Endothelial cell of umbilical vein (primary cell): ENCODE measurements around the gene AKAP8. TPM values are rescaled to one million over a fixed set of nuclear protein-coding genes. Genes with fewer than 3 reads are reported as not detected.

Experiments used
- BruUV-seq: library from RNA; stranded (reverse); fragments of 400-500 nt; replicated peaks from 2 replicates; lab custom pipeline; 2021; lab: Mats Ljungman, UMichigan
- CTCF ChIA-PET: fragments of 300-600, 350-600 bp; sonication (Branson Sonifier 250); formaldehyde crosslinking; loops from one replicate; lab custom pipeline; 2021; ENCODE audit warnings: antibody characterized with exemption, inconsistent platforms; lab: Charles Lee
- POLR2A ChIA-PET: fragments of 300-600, 350-600 bp; sonication (Branson Sonifier 250); formaldehyde crosslinking; loops from one replicate; lab custom pipeline; 2021; ENCODE audit warnings: antibody characterized with exemption, inconsistent platforms; lab: Charles Lee
- DNase-seq: peaks from one replicate; pipeline ENCODE4 v3.0.0-alpha.2; 2011; ENCODE audit warnings: low read depth, low spot score
- FAIRE-seq: peaks from 2 replicates; lab custom pipeline; 2011; peaks lifted over from hg19 to GRCh38; lab: Jason Lieb, UNC
- H2AFZ ChIP-seq: 2 replicates; pipeline ENCODE4 v1.6.0; 2012; ENCODE audit warnings: low read depth, low read length, control low read depth, inconsistent platforms
- H3K27ac ChIP-seq: 2 replicates; pipeline ENCODE4 v1.5.1; 2011; ENCODE audit warnings: low read depth, mild to moderate bottlenecking, control low read depth, low read length, moderate library complexity; ENCODE audit not compliant: insufficient read depth
- H3K27me3 ChIP-seq, 2 experiments: 2 replicates each; pipeline versions ENCODE4 v1.6.0 to v1.6.1; 2011; ENCODE audit warnings: low read length in 2 of 2, mixed read lengths in 1 of 2; ENCODE audit not compliant: control insufficient read depth in 2 of 2, insufficient read depth in 2 of 2
- H3K36me3 ChIP-seq, 2 experiments: 2 replicates in 1 of 2; 3 replicates in 1 of 2; pipeline ENCODE4 v1.5.1; 2011; ENCODE audit warnings: low read length in 2 of 2, mild to moderate bottlenecking in 1 of 2, moderate library complexity in 1 of 2; ENCODE audit not compliant: control insufficient read depth in 2 of 2, insufficient read depth in 2 of 2; ENCODE audit errors: extremely low read depth in 1 of 2
- H3K4me1 ChIP-seq: 3 replicates; pipeline ENCODE4 v1.5.1; 2011; ENCODE audit warnings: mild to moderate bottlenecking, low read length; ENCODE audit not compliant: control insufficient read depth, insufficient read depth; ENCODE audit errors: extremely low read depth
- H3K4me2 ChIP-seq: 2 replicates; pipeline ENCODE4 v1.6.1; 2011; ENCODE audit warnings: low read length, control low read depth, mixed read lengths; ENCODE audit not compliant: insufficient read depth
- H3K4me3 ChIP-seq, 3 experiments: fragments of 200-600 bp in 1 of 3; sonication (generic), shearing (Covaris generic) in 1 of 3; replicated peaks in 1 of 3; 2 replicates each; pipeline ENCODE4 v1.5.1; 2011 to 2016; ENCODE audit warnings: control low read depth in 3 of 3, low read length in 3 of 3, mild to moderate bottlenecking in 2 of 3, inconsistent platforms in 1 of 3, low read depth in 1 of 3, moderate library complexity in 1 of 3; ENCODE audit not compliant: insufficient read depth in 1 of 3
- H3K79me2 ChIP-seq: 2 replicates; pipeline ENCODE4 v1.6.0; 2012; ENCODE audit warnings: low read length, inconsistent platforms; ENCODE audit not compliant: control insufficient read depth, insufficient read depth
- H3K9ac ChIP-seq: replicated peaks from 2 replicates; pipeline ENCODE3; 2011; ENCODE audit warnings: low read length, control low read depth; ENCODE audit not compliant: insufficient read depth; ENCODE audit errors: extremely low read depth
- H3K9me1 ChIP-seq: replicated peaks from 3 replicates; pipeline ENCODE4 v1.6.0; 2011; ENCODE audit warnings: mild to moderate bottlenecking, low read length; ENCODE audit not compliant: control insufficient read depth, insufficient read depth; ENCODE audit errors: extremely low read depth
- H3K9me3 ChIP-seq: replicated peaks from 2 replicates; pipeline ENCODE4 v1.5.1; 2012; ENCODE audit warnings: low read length, inconsistent platforms; ENCODE audit not compliant: control insufficient read depth, insufficient read depth
- H4K20me1 ChIP-seq: replicated peaks from 2 replicates; pipeline ENCODE3; 2011; ENCODE audit warnings: mild to moderate bottlenecking, low read length; ENCODE audit not compliant: control insufficient read depth, insufficient read depth; ENCODE audit errors: extremely low read depth
- EZH2 ChIP-seq: IDR thresholded peaks from 2 replicates; pipeline ENCODE4 v1.6.1; 2012; ENCODE audit warnings: borderline replicate concordance, low read depth, mild to moderate bottlenecking, moderate library complexity, low read length, inconsistent platforms; ENCODE audit not compliant: severe bottlenecking
- FOS ChIP-seq: IDR thresholded peaks from 2 replicates; pipeline ENCODE4 v1.6.1; 2011; ENCODE audit warnings: mild to moderate bottlenecking, low read length, moderate library complexity, borderline replicate concordance; ENCODE audit not compliant: insufficient read depth
- GATA2 ChIP-seq: IDR thresholded peaks from 2 replicates; pipeline ENCODE4 v1.7.0; 2011; ENCODE audit warnings: low read depth, mild to moderate bottlenecking, moderate library complexity, mixed read lengths, low read length; ENCODE audit not compliant: insufficient read length, insufficient read depth
- JUN ChIP-seq: IDR thresholded peaks from 2 replicates; pipeline ENCODE4 v1.6.1; 2011; ENCODE audit warnings: borderline replicate concordance, low read depth; ENCODE audit not compliant: insufficient read length, insufficient read depth
- MYC ChIP-seq: IDR thresholded peaks from one replicate; pipeline ENCODE4 v1.6.1; 2011; ENCODE audit warnings: mild to moderate bottlenecking, low read depth, low read length
- POLR2A ChIP-seq: IDR thresholded peaks from 2 replicates; pipeline ENCODE4 v1.6.1; 2012; ENCODE audit warnings: low read depth, mild to moderate bottlenecking, control low read depth, low read length
- POLR2AphosphoS5 ChIP-seq: IDR thresholded peaks from 2 replicates; pipeline ENCODE4 v1.6.1; 2012; ENCODE audit warnings: low read depth, mild to moderate bottlenecking, control low read depth, low read length, moderate library complexity; ENCODE audit not compliant: insufficient read depth
- dilution Hi-C: fragments of 300-500 bp; cut with MboI; formaldehyde crosslinking; loops from one replicate; pipeline ENCODE4 v1.15.0; 2019; ENCODE audit warnings: low sequenced_read_pairs; ENCODE audit not compliant: extremely low pct_ligation_motif_present
- intact Hi-C: fragments of 100-400 bp; cut with micrococcal nuclease; formaldehyde crosslinking; loops from one replicate; pipeline ENCODE4 v1.10.0; 2022
- polyA plus RNA-seq, 4 experiments: library from polyadenylated mRNA; depleted of rRNA in 3 of 4; stranded (reverse) in 3 of 4; unstranded in 1 of 4; fragments of >200 nt; gene quantifications; 2 replicates each; pipeline versions ENCODE4 v1.2.1 to v1.2.3, GENCODE V29; 2011 to 2012; ENCODE audit warnings: missing spikeins in 1 of 4
- total RNA-seq: library from RNA; stranded (reverse); gene quantifications from 2 replicates; pipeline ENCODE4 v1.2.3, GENCODE V29; 2021
- TF ChIP-seq, protein P1 (sequence below): IDR thresholded peaks from 2 replicates; pipeline ENCODE4 v1.6.1; 2011; ENCODE audit not compliant: insufficient read depth, insufficient read length
- TF ChIP-seq, protein P2 (sequence below), 2 donors: IDR thresholded peaks; 1 replicate in 1 of 2; 2 replicates in 1 of 2; pipeline ENCODE4 v1.5.1; 2011; ENCODE audit warnings: low read length in 2 of 2, mild to moderate bottlenecking in 2 of 2, moderate library complexity in 2 of 2, control low read depth in 1 of 2, inconsistent platforms in 1 of 2, low read depth in 1 of 2; ENCODE audit not compliant: insufficient read depth in 1 of 2; ENCODE audit errors: extremely low read depth in 1 of 2

The AKAP8 gene
- total and polyA plus RNA-seq, 2 donors (not counting 3 experiments of a cell fraction or from before 2014, with no cell fraction given) = 16.4 to 44.1 TPM

DNA sequence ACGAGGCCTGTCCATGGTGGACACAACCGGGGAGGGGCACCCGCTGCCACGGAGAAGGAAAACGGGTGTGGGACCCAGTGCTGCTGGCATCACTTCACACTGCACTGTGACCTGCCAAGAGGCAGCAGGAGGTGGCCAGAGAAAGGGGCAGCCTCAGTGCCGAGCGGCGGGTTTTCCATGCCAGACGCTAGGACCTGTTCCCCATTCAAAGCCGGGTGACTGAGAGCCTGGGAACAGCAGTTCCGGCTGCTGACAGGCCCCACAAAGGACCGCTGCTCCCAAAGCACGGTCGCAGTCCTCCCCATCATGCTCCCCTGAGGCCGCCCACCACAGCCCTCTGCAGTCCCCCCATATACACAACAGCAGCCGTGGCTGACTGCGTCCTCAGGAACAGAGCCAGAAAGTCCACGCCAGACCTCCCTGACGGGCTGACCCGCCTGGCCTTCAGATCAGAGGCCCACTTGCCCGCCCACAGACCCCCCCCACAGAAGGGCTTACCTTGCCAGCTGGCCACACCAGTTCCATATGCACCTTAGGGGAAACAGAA, 5.4 kb downstream of the AKAP8 start:
- Histone ChIP-seq H3K27me3 (no peaks in the 10 kb centered on the region), H3K4me3 (no peak overlapping the region), H3K4me1 (peaks cover 17% of the 10 kb centered on the region), H3K27ac (no peak overlapping the region), H3K79me2 (peaks cover 63% of the 10 kb centered on the region), H3K9ac (no peak overlapping the region), H3K4me2 (no peak overlapping the region), H3K36me3 (peaks cover 12 to 29% of the 10 kb centered on the region in 2 experiments), H3K9me3 (no peaks in the 10 kb centered on the region), H4K20me1 (no peaks in the 10 kb centered on the region), H2AFZ (no peak overlapping the region), H3K9me1 (no peaks in the 10 kb centered on the region)
- BruUV-seq = no TSS peak
- intact Hi-C loops (no loop called here), dilution Hi-C loops (no loop called here)
- DNase-seq = no peak
- FAIRE-seq = no peak
- TF ChIP-seq FOS (no peak), JUN (no peak)
- CTCF ChIA-PET = no interaction called here
- POLR2A ChIA-PET = no interaction called here

DNA sequence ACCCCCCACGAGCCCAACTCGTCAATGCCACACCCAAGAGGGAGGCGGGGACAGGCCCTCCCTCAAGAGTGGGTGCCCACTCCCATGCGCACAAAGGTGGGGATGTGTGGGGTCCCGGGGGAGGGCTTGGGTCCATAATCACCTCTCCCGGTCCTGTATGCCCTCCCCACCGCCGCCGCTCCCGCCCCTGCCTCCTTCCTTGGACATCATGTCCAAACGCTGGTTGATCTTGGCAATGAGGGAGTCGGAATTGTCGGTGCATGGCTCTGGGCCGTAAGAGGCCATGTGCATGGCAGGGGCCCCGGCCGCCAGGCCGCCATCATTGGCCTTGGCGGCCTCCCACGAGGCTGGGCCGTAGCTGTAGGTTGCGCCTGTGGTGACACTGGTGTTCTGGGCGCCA, 5.9 kb downstream of the AKAP8 start:
- FAIRE-seq (no peak), DNase-seq (no peak)
- ChIA-PET CTCF (no interaction called here), POLR2A (no interaction called here)
- Histone ChIP-seq H3K4me1 (peaks cover 17% of the 10 kb centered on the region), H3K4me3 (no peak overlapping the region), H3K27ac (no peak overlapping the region), H3K9me3 (no peaks in the 10 kb centered on the region), H3K9ac (no peak overlapping the region), H3K9me1 (no peaks in the 10 kb centered on the region), H3K79me2 (peaks cover 58% of the 10 kb centered on the region), H2AFZ (no peak overlapping the region), H3K36me3 (peaks cover 14 to 31% of the 10 kb centered on the region in 2 experiments), H4K20me1 (no peaks in the 10 kb centered on the region), H3K4me2 (no peak overlapping the region), H3K27me3 (no peaks in the 10 kb centered on the region)
- dilution Hi-C loops (no loop called here), intact Hi-C loops (no loop called here)
- BruUV-seq = no TSS peak
- TF ChIP-seq POLR2AphosphoS5 (no peak), GATA2 (no peak), JUN (no peak), FOS (no peak), MYC (no peak), EZH2 (no peak), POLR2A (no peak)
- TF ChIP-seq, protein P1, sequence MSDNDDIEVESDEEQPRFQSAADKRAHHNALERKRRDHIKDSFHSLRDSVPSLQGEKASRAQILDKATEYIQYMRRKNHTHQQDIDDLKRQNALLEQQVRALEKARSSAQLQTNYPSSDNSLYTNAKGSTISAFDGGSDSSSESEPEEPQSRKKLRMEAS = no peak
- TF ChIP-seq, protein P2, sequence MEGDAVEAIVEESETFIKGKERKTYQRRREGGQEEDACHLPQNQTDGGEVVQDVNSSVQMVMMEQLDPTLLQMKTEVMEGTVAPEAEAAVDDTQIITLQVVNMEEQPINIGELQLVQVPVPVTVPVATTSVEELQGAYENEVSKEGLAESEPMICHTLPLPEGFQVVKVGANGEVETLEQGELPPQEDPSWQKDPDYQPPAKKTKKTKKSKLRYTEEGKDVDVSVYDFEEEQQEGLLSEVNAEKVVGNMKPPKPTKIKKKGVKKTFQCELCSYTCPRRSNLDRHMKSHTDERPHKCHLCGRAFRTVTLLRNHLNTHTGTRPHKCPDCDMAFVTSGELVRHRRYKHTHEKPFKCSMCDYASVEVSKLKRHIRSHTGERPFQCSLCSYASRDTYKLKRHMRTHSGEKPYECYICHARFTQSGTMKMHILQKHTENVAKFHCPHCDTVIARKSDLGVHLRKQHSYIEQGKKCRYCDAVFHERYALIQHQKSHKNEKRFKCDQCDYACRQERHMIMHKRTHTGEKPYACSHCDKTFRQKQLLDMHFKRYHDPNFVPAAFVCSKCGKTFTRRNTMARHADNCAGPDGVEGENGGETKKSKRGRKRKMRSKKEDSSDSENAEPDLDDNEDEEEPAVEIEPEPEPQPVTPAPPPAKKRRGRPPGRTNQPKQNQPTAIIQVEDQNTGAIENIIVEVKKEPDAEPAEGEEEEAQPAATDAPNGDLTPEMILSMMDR (IDR thresholded peaks at IDR 0.05; ENCODE audit: extremely low read depth in 1 of 2, insufficient read depth in 1 of 2, low read depth in 1 of 2, low read length in 2 of 2) = no peak
